Measurements from ENCODE around the gene DPAGT1.
A peak's percentile ranks its signal among the peaks of the same experiment; 100 is the strongest.
"Not testable (repeated sequence)": the region's sequence is repeated elsewhere in the genome, so short reads cannot be mapped to it uniquely, and the experiment has no call there.

The DPAGT1 gene

GRCh38 chr11:119115484-119116234, 14.0 kb upstream of the DPAGT1 start:
- no peak for DNase-seq (ENCODE audit: low read depth in 2 of 2)

DNA sequence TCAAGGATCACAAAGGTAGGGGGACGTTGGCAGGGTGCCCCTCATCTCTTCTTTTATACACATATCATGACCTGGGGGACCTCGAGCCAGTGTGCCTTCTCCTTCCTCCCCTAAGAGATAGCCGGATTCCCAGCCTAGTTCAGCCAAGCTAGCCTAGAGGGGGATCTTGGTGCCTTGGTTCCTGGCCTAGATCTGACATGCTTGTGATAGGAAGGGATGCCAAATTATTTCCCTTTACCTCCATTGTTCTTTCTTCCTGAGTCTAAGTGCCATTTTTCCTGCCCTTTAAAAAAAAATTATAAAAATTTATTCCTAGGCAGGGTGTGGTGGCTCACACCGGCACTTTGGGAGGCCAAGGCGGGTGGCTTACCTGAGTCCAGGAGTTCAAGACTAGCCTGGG, 12.7 kb upstream of the DPAGT1 start:
- no peak for DNase-seq (ENCODE audit: low read depth in 2 of 2)

DNA sequence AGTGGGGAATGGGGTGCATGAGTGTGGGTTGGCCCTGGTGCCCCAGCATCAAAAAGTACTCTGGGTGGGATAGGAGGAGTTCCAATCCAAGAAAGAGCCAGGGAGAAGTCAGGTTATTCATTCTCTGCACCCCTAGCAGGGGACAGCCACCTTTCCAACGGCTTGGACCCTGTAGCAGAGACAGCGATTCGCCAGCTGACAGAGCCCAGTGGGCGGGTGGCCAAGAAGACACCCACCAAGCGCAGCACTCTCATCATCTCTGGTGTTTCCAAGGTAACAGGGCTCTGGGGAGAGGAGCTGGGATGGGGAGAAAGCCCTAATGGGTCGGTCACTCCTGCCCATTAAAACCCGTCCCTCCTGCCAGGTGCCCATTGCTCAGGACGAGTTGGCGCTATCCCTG, 12.1 kb upstream of the DPAGT1 start:
- no peak for DNase-seq (ENCODE audit: low read depth in 2 of 2)

DNA sequence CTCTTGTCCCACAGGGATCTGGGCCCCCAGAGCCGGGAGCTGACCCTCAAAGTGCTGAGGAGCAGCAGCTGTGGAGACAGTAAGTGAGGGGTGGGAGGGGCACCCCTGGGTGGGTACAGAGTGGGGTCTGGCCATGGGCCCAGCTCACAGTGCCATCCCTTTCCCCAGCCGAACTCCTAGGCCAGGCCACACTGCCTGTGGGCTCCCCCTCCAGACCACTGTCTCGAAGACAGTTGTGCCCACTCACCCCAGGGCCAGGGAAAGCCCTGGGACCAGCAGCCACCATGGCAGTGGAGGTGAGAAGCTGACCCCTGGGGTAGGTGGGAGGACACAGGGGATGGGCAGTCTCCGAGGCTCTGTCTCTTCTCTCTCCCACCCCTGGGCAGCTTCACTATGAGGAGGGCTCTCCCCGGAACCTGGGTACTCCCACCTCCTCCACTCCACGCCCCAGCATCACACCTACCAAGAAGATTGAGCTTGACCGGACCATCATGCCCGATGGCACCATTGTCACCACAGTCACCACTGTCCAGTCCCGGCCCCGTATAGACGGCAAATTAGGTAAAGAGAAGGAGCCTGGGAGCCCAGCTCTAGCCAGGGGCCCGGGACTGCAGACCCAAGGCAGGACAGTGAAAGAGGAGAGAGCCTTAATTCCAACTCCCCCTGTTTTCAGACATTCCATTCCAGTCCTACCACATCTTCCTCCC, 10.8 kb upstream of the DPAGT1 start:
- DNase-seq (ENCODE audit: low read depth in 2 of 2) = no peak

DNA sequence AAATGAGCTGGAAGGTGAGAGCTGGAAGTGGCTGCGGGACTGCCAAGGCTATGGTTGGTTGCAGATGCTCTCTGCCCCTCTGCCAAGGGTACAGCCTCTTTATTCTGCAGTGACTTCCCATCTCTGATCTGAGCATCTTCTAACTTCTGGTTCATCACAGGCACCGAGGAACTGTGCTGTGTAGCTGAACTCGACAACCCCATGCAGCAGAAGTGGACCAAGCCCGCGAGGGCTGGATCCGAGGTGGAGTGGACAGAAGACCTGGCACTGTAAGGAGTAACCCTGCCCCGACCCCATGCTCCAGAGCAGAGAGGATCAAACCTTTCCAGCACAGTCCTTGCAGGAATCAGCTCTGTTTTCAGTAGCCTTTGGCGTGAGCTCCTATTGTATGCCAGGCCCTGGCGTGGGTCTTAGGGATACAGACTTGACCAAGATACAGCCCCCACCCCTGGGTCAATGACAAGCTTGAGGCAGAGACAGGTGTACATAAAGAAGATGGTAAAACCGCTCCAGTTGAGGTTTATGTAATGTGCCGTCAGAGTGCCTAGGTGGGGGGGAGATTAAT, 9.8 kb upstream of the DPAGT1 start:
- no peak for DNase-seq (ENCODE audit: low read depth in 2 of 2)

DNA sequence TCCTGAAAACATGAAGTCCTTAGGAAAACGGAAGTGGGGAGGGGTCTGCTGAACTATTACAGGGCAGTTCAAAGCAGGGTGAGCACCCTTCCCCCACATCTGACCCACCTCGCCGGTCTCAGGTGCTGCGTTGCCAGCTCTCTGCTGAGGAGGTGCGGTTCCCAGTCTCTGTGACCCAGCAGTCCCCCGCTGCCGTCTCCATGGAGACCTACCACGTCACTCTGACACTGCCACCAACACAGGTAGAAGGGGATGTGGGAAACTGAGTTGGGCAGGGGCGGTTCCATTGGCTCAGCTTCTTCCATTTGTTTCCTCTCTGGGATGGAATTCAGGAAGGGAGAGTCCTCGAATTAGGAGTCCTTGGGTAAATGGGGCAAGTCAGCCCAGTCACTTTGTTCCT, 8.8 kb upstream of the DPAGT1 start:
- DNase-seq (ENCODE audit: low read depth in 2 of 2) = no peak

DNA sequence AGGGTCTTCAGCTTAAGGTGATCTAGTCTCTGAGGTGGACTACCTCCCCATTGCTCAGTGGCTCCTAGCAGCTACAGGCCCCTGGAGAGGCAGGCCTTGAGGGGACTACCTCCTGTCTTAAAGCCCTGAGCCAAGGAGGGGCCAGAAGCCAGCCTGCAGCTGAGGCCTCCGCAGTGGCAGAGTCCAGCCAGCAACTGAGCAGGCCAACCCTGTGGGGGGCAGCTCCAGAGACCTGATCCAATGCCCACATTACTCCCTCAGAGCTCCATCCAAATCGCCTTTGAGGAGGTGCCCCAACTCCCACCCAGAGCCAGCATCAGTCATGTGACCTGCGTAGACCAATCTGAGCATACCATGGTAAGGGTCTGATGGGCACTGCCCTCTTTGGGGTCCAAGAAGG, 8.2 kb upstream of the DPAGT1 start:
- no peak for DNase-seq (ENCODE audit: low read depth in 2 of 2)

DNA sequence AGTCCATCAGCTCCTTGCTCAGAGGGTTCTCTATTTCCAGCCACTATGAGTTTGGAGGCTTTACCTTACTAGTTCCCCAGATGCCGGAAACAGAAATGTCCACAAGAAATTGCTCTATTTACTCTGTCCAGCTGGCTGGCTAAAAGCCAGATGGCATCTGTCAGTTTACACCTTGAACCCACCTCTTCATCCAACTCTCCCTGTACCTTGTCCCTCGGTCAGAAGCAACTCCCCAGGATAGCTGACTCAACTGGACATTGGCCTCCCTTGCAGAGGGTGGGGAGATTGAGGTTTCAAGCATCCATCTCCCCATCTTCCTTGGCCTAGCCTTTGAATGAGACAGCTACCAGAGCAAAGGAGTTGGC, 7.2 kb upstream of the DPAGT1 start:
- no peak for DNase-seq (ENCODE audit: low read depth in 2 of 2)

GRCh38 chr11:119108146-119108856, 6.6 kb upstream of the DPAGT1 start:
- no peak for DNase-seq (ENCODE audit: low read depth in 2 of 2)

DNA sequence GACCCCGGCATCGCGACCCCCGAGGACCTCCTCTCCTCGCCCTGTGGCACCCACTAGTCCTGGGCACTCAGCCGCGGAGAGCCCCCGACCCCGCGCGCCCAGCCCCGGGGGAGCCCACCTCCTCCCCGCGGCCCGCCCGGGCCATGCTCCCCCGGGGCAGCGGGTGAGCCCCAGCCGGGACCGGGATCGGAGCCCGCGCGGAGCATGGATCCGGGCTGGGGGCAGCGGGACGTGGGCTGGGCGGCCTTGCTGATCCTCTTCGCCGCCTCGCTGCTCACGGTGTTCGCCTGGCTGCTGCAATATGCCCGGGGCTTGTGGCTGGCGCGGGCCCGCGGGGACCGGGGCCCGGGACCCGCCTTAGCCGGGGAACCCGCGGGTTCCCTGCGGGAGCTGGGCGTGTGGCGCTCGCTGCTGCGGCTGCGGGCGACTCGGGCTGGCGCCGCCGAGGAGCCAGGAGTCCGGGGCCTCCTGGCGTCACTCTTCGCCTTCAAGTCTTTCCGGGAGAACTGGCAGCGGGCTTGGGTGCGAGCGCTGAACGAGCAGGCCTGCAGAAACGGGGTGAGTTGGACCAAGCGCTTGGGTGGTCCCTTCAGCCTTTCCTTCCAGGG, 6.0 kb upstream of the DPAGT1 start:
- no peak for DNase-seq (ENCODE audit: low read depth in 2 of 2)

- peak; percentile 81 to 88 for DNase-seq (ENCODE audit: low read depth in 2 of 2)
These were observed 5.2 kb upstream of the DPAGT1 start, which contains the start of gene C2CD2L for GRCh38 chr11:119106564-119107537. Gene C2CD2L, plus strand, starts transcription at chr11:119107344. Its CDS starts 398 bp downstream, at chr11:119107742.

GRCh38 chr11:119103793-119104192, 2.1 kb upstream of the DPAGT1 start:
- no peak for DNase-seq (ENCODE audit: low read depth in 2 of 2)

GRCh38 chr11:119103161-119103664, 1.6 kb upstream of the DPAGT1 start:
- not testable (repeated sequence) for DNase-seq (ENCODE audit: low read depth in 2 of 2)

GRCh38 chr11:119100994-119101758, 477 bp downstream of the DPAGT1 start:
- peak in 1 of 2 donors; percentile 30 for DNase-seq (ENCODE audit: low read depth in 2 of 2)

- DNase-seq (ENCODE audit: low read depth in 2 of 2) = no peak
These were observed 1.2 kb downstream of the DPAGT1 start for GRCh38 chr11:119100246-119100970.

DNA sequence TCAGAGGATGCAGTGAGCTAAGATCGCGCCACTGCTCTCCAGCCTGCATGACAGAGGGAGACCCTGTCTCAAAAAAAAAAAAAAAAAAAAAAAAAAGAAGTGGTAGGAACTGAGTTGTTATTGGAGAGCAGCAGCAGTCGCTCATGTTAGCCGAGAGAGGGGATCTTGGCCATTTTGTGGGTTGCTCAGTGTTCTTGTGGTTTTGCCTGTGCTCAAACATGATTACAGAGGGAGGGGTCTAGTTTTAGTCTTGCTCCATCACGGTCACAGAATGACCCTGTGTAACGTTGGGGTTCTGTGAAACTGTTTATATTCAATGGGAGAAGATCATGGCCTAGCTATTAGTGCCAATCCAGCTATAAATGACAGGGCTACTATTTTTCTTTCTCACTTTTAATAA, 1.9 kb downstream of the DPAGT1 start:
- DNase-seq (ENCODE audit: low read depth in 2 of 2) = no peak

GRCh38 chr11:119095066-119095880, 6.4 kb downstream of the DPAGT1 start:
- DNase-seq (ENCODE audit: low read depth in 2 of 2) = peak; percentile 98 to 99

GRCh38 chr11:119094816-119095065, 6.9 kb downstream of the DPAGT1 start:
- DNase-seq (ENCODE audit: low read depth in 2 of 2) = no peak

All from stimulated activated CD4-positive, alpha-beta T cell treated with anti-CD3 and anti-CD28 coated beads, Interleukin-4, amount 100 ng/mL, for 48 hours (primary cell).